Measurements from ENCODE around the gene USP6NL. TPM values are rescaled to one million over a fixed set of nuclear protein-coding genes. Genes with fewer than 3 reads are reported as not detected.
A peak's percentile ranks its signal among the peaks of the same experiment; 100 is the strongest.

USP6NL gene
- total and polyA plus RNA-seq, 10 of the 15 experiments (the other 5 are each of a cell fraction or from before 2014, with no cell fraction given): 4.0 to 27.7 (median 18.2) TPM

DNA sequence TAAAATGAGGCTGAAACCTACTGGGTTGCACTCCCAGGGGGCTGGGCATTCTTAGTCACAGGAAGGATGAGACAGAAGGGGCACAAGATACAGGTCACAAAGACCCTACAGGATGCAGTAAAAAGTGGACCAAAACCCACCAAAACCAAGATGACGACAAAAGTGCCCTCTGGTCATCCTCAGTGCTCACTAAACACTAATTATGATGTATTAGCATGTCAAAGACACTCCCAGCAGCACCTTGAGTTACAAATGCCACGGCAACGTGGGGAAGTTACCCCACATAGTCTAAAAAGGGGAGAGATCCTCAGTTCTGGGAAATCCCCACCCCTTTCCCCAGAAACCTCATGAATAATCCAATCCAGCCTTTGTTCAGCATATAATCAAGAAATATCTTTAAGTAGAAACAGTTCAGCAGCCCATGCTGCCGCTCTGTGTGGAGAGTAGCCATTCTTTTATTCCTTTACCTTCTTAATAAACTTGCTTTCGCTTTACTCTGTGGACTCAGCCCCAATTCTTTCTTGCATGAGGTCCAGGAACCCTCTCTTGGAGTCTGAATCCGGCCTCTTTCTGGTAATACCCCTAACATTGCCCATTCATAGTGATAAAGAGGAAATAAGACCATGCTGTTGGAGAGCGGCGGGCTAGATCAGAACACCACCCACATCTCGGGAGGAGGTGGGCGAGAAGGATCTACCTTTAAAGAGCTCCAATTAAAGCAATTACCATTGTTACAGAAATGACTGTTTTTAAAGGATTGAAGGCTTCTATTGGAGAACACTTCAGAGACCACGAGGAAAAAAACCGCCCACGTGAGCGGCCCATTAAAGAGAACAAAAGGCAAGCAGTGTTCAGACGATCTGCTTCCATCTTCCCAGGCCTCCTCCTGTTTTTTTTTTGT, 170.9 kb downstream of the USP6NL start (continued):
- TF ChIP-seq MTA3 (IDR thresholded peaks at IDR 0.05; ENCODE audit: borderline replicate concordance, low read length) (peak; percentile 51; the same call in 1 of the 2 replicates), DPF2 (IDR thresholded peaks at IDR 0.05) (peak; percentile 42; the same call in 1 of the 2 replicates), RB1 (IDR thresholded peaks at IDR 0.05; ENCODE audit: borderline replicate concordance) (no peak), SUPT20H (IDR thresholded peaks at IDR 0.05; ENCODE audit: borderline replicate concordance, control insufficient read depth, low read depth, low read length) (no peak), MTA2 (IDR thresholded peaks at IDR 0.05; ENCODE audit: low read depth) (peak; percentile 45; the same call in 1 of the 2 replicates), SMAD5 (IDR thresholded peaks at IDR 0.05; ENCODE audit: low read depth) (no peak), SPI1 (IDR thresholded peaks at IDR 0.05; ENCODE audit: borderline replicate concordance, insufficient read depth, low read depth, low read length) (no peak), TCF3 (IDR thresholded peaks at IDR 0.05; ENCODE audit: borderline replicate concordance, insufficient read depth, low read depth, low read length) (no peak), ZNF384 (IDR thresholded peaks at IDR 0.05; ENCODE audit: borderline replicate concordance, low read depth, low read length) (no peak), NFYB (IDR thresholded peaks at IDR 0.05; ENCODE audit: insufficient read depth, low read depth, low read length) (no peak), ZNF274 (IDR thresholded peaks at IDR 0.05; ENCODE audit: insufficient read depth, insufficient read length) (no peak), CHD1 (IDR thresholded peaks at IDR 0.05; ENCODE audit: low read depth, low read length) (no peak), YBX1 (IDR thresholded peaks at IDR 0.05) (no peak), TARDBP (IDR thresholded peaks at IDR 0.05; ENCODE audit: borderline replicate concordance) (no peak), ZSCAN29 (IDR thresholded peaks at IDR 0.05) (no peak), POLR2A (IDR thresholded peaks at IDR 0.05; ENCODE audit: low read depth, low read length) (no peak)
- TF ChIP-seq, protein P1, sequence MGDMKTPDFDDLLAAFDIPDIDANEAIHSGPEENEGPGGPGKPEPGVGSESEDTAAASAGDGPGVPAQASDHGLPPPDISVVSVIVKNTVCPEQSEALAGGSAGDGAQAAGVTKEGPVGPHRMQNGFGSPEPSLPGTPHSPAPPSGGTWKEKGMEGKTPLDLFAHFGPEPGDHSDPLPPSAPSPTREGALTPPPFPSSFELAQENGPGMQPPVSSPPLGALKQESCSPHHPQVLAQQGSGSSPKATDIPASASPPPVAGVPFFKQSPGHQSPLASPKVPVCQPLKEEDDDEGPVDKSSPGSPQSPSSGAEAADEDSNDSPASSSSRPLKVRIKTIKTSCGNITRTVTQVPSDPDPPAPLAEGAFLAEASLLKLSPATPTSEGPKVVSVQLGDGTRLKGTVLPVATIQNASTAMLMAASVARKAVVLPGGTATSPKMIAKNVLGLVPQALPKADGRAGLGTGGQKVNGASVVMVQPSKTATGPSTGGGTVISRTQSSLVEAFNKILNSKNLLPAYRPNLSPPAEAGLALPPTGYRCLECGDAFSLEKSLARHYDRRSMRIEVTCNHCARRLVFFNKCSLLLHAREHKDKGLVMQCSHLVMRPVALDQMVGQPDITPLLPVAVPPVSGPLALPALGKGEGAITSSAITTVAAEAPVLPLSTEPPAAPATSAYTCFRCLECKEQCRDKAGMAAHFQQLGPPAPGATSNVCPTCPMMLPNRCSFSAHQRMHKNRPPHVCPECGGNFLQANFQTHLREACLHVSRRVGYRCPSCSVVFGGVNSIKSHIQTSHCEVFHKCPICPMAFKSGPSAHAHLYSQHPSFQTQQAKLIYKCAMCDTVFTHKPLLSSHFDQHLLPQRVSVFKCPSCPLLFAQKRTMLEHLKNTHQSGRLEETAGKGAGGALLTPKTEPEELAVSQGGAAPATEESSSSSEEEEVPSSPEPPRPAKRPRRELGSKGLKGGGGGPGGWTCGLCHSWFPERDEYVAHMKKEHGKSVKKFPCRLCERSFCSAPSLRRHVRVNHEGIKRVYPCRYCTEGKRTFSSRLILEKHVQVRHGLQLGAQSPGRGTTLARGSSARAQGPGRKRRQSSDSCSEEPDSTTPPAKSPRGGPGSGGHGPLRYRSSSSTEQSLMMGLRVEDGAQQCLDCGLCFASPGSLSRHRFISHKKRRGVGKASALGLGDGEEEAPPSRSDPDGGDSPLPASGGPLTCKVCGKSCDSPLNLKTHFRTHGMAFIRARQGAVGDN (IDR thresholded peaks at IDR 0.05): no peak
- TF ChIP-seq, protein P2, sequence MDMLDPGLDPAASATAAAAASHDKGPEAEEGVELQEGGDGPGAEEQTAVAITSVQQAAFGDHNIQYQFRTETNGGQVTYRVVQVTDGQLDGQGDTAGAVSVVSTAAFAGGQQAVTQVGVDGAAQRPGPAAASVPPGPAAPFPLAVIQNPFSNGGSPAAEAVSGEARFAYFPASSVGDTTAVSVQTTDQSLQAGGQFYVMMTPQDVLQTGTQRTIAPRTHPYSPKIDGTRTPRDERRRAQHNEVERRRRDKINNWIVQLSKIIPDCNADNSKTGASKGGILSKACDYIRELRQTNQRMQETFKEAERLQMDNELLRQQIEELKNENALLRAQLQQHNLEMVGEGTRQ (IDR thresholded peaks at IDR 0.05; ENCODE audit: borderline replicate concordance, low read depth, low read length): no peak
- TF ChIP-seq, protein P3, sequence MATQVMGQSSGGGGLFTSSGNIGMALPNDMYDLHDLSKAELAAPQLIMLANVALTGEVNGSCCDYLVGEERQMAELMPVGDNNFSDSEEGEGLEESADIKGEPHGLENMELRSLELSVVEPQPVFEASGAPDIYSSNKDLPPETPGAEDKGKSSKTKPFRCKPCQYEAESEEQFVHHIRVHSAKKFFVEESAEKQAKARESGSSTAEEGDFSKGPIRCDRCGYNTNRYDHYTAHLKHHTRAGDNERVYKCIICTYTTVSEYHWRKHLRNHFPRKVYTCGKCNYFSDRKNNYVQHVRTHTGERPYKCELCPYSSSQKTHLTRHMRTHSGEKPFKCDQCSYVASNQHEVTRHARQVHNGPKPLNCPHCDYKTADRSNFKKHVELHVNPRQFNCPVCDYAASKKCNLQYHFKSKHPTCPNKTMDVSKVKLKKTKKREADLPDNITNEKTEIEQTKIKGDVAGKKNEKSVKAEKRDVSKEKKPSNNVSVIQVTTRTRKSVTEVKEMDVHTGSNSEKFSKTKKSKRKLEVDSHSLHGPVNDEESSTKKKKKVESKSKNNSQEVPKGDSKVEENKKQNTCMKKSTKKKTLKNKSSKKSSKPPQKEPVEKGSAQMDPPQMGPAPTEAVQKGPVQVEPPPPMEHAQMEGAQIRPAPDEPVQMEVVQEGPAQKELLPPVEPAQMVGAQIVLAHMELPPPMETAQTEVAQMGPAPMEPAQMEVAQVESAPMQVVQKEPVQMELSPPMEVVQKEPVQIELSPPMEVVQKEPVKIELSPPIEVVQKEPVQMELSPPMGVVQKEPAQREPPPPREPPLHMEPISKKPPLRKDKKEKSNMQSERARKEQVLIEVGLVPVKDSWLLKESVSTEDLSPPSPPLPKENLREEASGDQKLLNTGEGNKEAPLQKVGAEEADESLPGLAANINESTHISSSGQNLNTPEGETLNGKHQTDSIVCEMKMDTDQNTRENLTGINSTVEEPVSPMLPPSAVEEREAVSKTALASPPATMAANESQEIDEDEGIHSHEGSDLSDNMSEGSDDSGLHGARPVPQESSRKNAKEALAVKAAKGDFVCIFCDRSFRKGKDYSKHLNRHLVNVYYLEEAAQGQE (IDR thresholded peaks at IDR 0.05; ENCODE audit: low read depth, low read length): no peak
- TF ChIP-seq, protein P4, sequence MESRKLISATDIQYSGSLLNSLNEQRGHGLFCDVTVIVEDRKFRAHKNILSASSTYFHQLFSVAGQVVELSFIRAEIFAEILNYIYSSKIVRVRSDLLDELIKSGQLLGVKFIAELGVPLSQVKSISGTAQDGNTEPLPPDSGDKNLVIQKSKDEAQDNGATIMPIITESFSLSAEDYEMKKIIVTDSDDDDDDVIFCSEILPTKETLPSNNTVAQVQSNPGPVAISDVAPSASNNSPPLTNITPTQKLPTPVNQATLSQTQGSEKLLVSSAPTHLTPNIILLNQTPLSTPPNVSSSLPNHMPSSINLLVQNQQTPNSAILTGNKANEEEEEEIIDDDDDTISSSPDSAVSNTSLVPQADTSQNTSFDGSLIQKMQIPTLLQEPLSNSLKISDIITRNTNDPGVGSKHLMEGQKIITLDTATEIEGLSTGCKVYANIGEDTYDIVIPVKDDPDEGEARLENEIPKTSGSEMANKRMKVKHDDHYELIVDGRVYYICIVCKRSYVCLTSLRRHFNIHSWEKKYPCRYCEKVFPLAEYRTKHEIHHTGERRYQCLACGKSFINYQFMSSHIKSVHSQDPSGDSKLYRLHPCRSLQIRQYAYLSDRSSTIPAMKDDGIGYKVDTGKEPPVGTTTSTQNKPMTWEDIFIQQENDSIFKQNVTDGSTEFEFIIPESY (IDR thresholded peaks at IDR 0.05): no peak

All from GM12878 (cell line).